Activated CD4-positive, CD25-positive, alpha-beta regulatory T cell treated with anti-CD3 and anti-CD28 coated beads, Interleukin-2, amount 50 U/mL, for 24 hours (primary cell): Measurements from ENCODE around the gene PSEN2.
"Not testable (repeated sequence)": the region's sequence is repeated elsewhere in the genome, so short reads cannot be mapped to it uniquely, and the experiment has no call there.

Source experiments
- ATAC-seq, 2 donors: fragments of 150-1000 bp; cut with Tn5 transposase; one replicate each; pipeline ENCODE4 v1.10.0; 2021; ENCODE audit warnings: mild to moderate bottlenecking in 1 of 2, moderate library complexity in 1 of 2

The PSEN2 gene

GRCh38 chr1:226920446-226920894 lies 50.1 kb downstream of the PSEN2 start:
- ATAC-seq = no peak

- no peak for ATAC-seq
Observed at GRCh38 chr1:226921504-226921903, 51.1 kb downstream of the PSEN2 start.

DNA sequence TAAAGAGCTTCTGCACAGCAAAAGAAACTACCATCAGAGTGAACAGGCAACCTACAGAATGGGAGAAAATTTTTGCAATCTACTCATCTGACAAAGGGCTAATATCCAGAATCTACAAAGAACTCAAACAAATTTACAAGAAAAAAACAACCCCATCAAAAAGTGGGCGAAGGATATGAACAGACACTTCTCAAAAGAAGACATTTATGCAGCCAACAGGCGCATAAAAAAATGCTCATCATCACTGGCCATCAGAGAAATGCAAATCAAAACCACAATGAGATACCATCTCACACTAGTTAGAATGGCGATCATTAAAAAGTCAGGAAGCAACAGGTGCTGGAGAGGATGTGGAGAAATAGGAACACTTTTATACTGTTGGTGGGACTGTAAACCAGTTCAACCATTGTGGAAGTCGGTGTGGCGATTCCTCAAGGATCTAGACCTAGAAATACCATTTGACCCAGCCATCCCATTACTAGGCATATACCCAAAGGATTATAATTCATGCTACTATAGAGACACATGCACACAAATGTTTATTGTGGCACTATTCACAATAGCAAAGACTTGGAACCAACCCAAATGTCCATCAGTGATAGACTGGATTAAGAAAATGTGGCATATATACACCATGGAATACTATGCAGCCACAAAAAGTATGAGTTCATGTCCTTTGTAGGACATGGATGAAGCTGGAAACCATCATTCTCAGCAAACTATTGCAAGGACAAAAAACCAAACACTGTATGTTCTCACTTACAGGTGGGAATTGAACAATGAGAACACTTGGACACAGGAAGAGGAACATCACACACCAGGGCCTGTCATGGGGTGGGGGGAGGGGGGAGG lies 59.1 kb downstream of the PSEN2 start:
- ATAC-seq = not testable (repeated sequence)

DNA sequence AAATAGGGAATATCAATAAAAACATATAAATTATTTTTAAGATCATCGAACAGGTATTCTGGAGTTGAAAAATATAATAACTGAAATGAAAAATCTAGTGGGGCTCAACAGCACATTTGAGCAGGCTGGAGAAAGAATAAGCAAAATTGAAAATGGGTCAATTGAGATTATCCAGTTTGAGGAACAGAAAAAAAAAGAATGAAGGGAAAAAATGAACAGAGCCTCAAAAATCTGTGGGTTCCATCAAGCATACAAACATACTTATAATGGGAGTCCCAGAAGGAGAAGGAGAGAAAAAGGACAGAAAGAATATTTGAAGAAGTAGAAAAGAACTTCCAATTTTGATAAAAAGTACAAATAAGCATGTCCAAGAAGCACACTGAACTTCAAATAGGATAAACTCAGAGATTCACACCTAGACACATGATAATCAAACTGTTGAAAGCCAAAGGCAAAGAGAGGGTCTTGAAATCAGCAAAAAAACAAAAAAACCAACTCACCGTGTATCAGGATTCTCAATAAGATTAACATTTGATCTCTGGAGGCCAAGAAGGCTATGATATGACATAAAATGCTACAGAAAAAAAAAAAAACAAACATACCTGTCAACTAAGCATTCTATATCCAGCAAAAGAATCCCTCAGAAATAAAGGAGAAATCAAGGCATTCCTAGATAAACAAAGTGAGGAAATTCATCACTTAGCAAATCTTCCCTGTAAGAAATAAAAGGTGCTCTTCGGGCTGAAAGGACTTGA lies 64.2 kb downstream of the PSEN2 start:
- ATAC-seq = no peak

DNA sequence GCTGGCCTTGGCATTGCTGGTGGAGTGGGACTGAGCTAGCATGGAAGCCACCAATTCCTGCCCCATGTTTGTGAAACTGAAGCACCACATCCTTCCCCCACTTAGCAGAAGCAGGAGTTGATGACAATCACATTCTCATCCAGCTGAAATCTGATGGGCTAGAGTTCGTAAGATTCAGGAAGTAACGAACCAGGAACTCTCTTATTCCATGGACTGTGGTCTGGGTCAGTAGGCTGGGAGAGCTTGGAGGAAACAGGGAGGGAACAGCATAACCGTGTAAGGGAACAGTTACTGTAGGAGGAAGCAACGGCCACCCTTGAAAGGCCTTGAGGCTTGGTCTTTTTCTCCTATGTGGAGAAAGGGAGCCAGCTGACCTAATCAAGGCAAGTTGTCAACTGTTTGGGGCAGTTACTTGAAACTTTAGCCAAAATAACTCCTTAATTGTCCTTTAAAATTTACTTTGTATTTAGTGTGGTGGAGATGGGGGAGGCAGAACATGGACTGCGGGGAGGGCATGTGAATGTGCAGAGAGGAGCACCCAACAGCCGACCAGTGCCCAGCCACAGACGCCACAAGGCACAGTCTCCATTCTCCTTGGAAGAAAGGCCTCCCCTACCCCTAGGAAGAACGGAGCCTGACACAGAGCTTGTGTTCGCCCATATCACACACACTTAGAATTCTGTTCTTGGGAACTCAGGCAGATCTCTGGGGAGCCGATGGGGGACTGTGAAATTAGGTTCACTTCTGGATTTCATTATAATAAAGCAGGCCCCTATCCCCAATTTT lies 67.7 kb downstream of the PSEN2 start:
- no peak for ATAC-seq

DNA sequence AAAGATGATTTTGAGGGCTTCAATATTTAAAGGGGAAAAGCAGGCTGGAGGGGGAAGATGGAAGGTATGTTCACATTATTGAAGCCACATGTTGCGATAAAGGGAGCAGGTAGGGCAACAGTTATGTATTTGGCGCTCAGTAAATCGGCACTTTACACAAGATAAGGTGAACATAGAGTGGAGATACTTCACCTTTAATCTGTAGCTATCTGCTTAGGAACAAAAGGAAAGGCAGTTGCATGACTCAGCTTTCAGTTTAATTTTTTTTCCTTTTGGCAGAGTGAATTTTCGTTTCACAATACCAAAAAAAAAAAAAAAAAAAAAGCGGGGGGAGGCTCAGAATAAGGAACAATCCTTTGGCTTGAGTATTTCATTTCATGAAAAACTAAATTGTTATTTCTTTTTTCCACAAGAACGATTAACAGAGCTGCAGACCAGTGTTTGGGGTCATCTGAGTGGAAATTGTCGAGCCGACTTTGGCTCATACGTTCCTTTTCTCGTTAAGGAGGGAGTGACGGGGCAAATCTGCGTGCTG lies 68.6 kb downstream of the PSEN2 start:
- no peak for ATAC-seq

DNA sequence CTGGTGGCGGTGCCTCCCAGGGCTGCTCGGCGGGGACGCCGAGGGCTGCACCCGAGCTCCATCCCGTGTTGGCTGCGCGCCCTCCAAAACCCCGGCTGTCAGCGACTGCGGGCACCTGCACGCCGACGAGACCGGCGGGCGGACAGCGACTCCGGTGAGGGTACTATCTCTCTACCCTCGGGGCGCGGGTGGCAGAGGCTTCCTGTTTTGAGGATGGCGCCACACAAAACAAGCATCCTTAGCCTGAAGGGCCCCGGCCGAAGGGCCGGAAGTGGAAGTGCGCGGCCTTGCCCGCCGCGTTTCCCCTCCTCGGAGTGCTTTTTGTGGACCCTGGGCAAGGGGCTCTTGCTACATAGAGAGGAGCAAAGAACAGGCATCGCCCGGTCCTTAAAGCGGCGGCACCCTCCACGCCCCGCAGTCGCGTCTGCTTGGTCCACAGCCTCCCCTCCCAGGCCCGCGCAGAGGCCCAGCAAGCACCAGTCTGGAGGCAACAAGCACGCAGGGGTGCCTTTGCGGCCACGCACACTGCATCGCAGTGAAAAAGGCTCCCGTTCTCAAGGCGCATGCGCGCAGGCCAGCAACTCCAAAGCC lies 69.1 kb downstream of the PSEN2 start:
- peak; percentile 8 to 18 for ATAC-seq

- peak; percentile 96 to 97 for ATAC-seq
Observed at GRCh38 chr1:226940029-226940805, 69.8 kb downstream of the PSEN2 start, which contains the start of gene COQ8A. TSS of gene COQ8A (plus strand) at chr1:226940294. CDS start at chr1:226961386, 21,092 bp downstream.

DNA sequence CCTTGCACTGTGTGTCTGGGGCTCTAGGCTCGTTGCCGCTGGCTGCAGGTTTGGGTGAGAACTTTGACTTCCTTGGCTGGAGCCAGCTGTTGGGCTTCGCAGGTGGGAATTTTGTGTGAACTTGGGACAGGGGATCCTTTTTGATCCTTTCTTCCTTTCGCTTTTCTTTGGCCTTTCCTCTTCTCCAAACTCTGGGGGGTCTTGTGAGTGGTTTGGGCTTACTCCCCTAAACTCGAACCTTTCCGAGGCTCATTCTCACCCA lies 70.3 kb downstream of the PSEN2 start:
- no peak for ATAC-seq

- ATAC-seq = no peak
Observed at GRCh38 chr1:226942392-226942791, 72.0 kb downstream of the PSEN2 start.

GRCh38 chr1:226943156-226943555 lies 72.7 kb downstream of the PSEN2 start:
- no peak for ATAC-seq

DNA sequence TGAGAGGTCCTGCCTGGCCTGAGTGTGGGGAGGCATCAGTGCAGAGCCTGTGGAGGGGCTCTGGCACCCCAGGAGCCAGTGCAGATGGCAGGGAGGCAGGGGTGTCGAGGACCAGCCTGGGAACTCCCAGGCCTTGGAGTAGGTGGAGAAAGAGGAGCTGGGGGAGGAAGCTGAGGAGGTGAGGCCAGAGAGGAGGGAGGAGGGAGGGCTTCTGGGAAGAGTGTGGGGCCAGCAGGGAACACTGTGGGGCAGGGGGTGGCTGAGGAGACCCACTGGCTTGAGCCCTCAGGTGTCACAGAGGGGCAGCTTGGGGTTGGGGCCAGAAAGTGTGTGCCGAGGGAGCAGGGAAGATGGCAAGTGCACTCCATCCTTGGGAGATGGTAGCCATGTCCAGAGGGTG lies 73.5 kb downstream of the PSEN2 start:
- ATAC-seq = no peak

- ATAC-seq = no peak
Observed at GRCh38 chr1:226945106-226945857, 74.9 kb downstream of the PSEN2 start.
